GM23248 (cell line): ENCODE data around the gene DPYD. TPM values are rescaled to one million over a fixed set of nuclear protein-coding genes. Genes with fewer than 3 reads are reported as not detected.
A peak's percentile ranks its signal among the peaks of the same experiment; 100 is the strongest.

Source experiments
- DNase-seq: peaks from one replicate; pipeline ENCODE4 v3.0.0-alpha.2; 2015
- H2AFZ ChIP-seq: fragments of 200-600 bp; sonication (generic); 2 replicates; pipeline ENCODE4 v1.6.1; 2016; ENCODE audit warnings: antibody characterized with exemption
- H3F3A ChIP-seq: fragments of 200-600 bp; sonication (generic); 2 replicates; pipeline ENCODE4 v1.6.1; 2016; ENCODE audit warnings: mild to moderate bottlenecking, antibody characterized with exemption, mixed run types; ENCODE audit not compliant: insufficient read depth
- H3K27ac ChIP-seq: fragments of 200-600 bp; sonication (generic); 2 replicates; pipeline ENCODE4 v1.5.1; 2016; ENCODE audit warnings: mild to moderate bottlenecking
- H3K27me3 ChIP-seq: fragments of 200-600 bp; sonication (generic); replicated peaks from 2 replicates; pipeline ENCODE4 v1.6.1; 2016; ENCODE audit warnings: mild to moderate bottlenecking; ENCODE audit not compliant: insufficient read depth
- H3K36me3 ChIP-seq: fragments of 200-600 bp; sonication (generic); 2 replicates; pipeline ENCODE4 v1.6.1; 2016; ENCODE audit warnings: low read depth, mild to moderate bottlenecking
- H3K4me1 ChIP-seq: fragments of 200-600 bp; sonication (generic); 2 replicates; pipeline ENCODE4 v1.6.1; 2016; ENCODE audit warnings: mild to moderate bottlenecking; ENCODE audit not compliant: insufficient read depth
- H3K4me2 ChIP-seq: fragments of 200-600 bp; sonication (generic); one replicate; pipeline ENCODE4 v1.6.1; 2016; ENCODE audit warnings: mild to moderate bottlenecking; ENCODE audit not compliant: unreplicated experiment
- H3K4me3 ChIP-seq: fragments of 200-600 bp; sonication (generic); 2 replicates; pipeline ENCODE4 v1.5.1; 2016; ENCODE audit warnings: mild to moderate bottlenecking
- H3K79me2 ChIP-seq: fragments of 200-600 bp; sonication (generic); 2 replicates; pipeline ENCODE4 v1.6.1; 2016; ENCODE audit warnings: mild to moderate bottlenecking; ENCODE audit not compliant: insufficient read depth
- H3K9ac ChIP-seq: fragments of 200-600 bp; sonication (generic); 2 replicates; pipeline ENCODE4 v1.6.1; 2016; ENCODE audit warnings: mild to moderate bottlenecking
- H3K9me2 ChIP-seq: fragments of 200-600 bp; sonication (generic); 2 replicates; pipeline ENCODE4 v1.6.1; 2016; ENCODE audit warnings: mixed run types, mild to moderate bottlenecking, moderate library complexity; ENCODE audit not compliant: insufficient read depth
- H3K9me3 ChIP-seq: fragments of 200-600 bp; sonication (generic); one replicate; pipeline ENCODE4 v1.6.1; 2017; ENCODE audit warnings: low read depth
- H4K20me1 ChIP-seq: fragments of 200-600 bp; sonication (generic); 2 replicates; pipeline ENCODE4 v1.6.0; 2016; ENCODE audit not compliant: insufficient read depth
- EZH2 ChIP-seq: fragments of 200-600 bp; sonication (generic); IDR thresholded peaks from 2 replicates; pipeline ENCODE4 v1.6.1; 2018; ENCODE audit warnings: antibody characterized with exemption, mild to moderate bottlenecking; ENCODE audit not compliant: insufficient read depth, poor library complexity, severe bottlenecking
- EZH2phosphoT487 ChIP-seq: fragments of 200-600 bp; sonication (generic); IDR thresholded peaks from 2 replicates; pipeline ENCODE4 v1.6.1; 2018; ENCODE audit warnings: antibody characterized with exemption, moderate library complexity, mild to moderate bottlenecking, low read depth; ENCODE audit not compliant: insufficient read depth
- WGBS, 2 experiments: methylation state at CpG; one replicate each; pipeline ENCODE4 v1.1.6; 2015 to 2017; ENCODE audit warnings: low lambda C conversion rate in 2 of 2, low coverage in 1 of 2; ENCODE audit errors: missing lambda C conversion rate in 2 of 2; 5-methylcytosine and 5-hydroxymethylcytosine counted together
- in situ Hi-C: fragments of 300-500 bp; cut with MboI; formaldehyde crosslinking; loops from 2 replicates; pipeline ENCODE4 v1.15.0; 2020
- polyA plus RNA-seq: library from polyadenylated mRNA; unstranded; fragments of >200 nt; fragmentation: Nextera tagmentation; extraction: Ambion mirVana; gene quantifications from 2 replicates; pipeline ENCODE4 v1.2.1, GENCODE V29; 2016
- total RNA-seq: library from RNA; depleted of rRNA; stranded (reverse); fragments of >200 nt; shearing (Covaris generic); gene quantifications from 2 replicates; pipeline ENCODE4 v1.2.3, GENCODE V29; 2014

DPYD gene
- total and polyA plus RNA-seq, 2 experiments from 2014 or later = 38.4 to 70.7 TPM

GRCh38 chr1:97499667-97500066 is 421.2 kb downstream of the DPYD start:
- Histone ChIP-seq H3K9me2 (no peaks in the 10 kb centered on the region), H3K79me2 (no peaks in the 10 kb centered on the region), H3K4me3 (no peak overlapping the region), H3K4me2 (no peak overlapping the region), H2AFZ (no peak overlapping the region), H3K36me3 (no peaks in the 10 kb centered on the region), H3K9me3 (no peaks in the 10 kb centered on the region), H3F3A (no peaks in the 10 kb centered on the region), H3K27ac (no peak overlapping the region), H4K20me1 (no peaks in the 10 kb centered on the region), H3K27me3 (no peaks in the 10 kb centered on the region), H3K9ac (no peak overlapping the region), H3K4me1 (no peaks in the 10 kb centered on the region)
- no peak for TF ChIP-seq EZH2phosphoT487
- no peak for TF ChIP-seq EZH2
- DNase-seq = no peak
- in situ Hi-C loops = no loop called here

- Histone ChIP-seq H3K4me2 (peak overlapping the region; percentile 22), H3K9me2 (no peaks in the 10 kb centered on the region), H3K36me3 (no peaks in the 10 kb centered on the region), H3K4me1 (peaks cover 10% of the 10 kb centered on the region), H3K27ac (no peak overlapping the region), H3F3A (no peaks in the 10 kb centered on the region), H3K9me3 (no peaks in the 10 kb centered on the region), H3K4me3 (no peak overlapping the region), H3K9ac (no peak overlapping the region), H3K79me2 (no peaks in the 10 kb centered on the region), H2AFZ (no peak overlapping the region), H4K20me1 (no peaks in the 10 kb centered on the region), H3K27me3 (no peaks in the 10 kb centered on the region)
- DNase-seq = peak; percentile 57
- TF ChIP-seq EZH2phosphoT487 = no peak
- no peak for TF ChIP-seq EZH2
- in situ Hi-C loops = no loop called here
- WGBS, 2 experiments = 57 to 66% methylated on average over 2 of the region's 2 CpGs
These were observed 431.0 kb downstream of the DPYD start for GRCh38 chr1:97489834-97490233.

GRCh38 chr1:97488530-97488929 is 432.3 kb downstream of the DPYD start:
- peaks cover 10% of the 10 kb centered on the region for H3K4me1 ChIP-seq
- no peaks in the 10 kb centered on the region for H3K9me2 ChIP-seq
- no peak overlapping the region for H3K27ac ChIP-seq
- H3K36me3 ChIP-seq = no peaks in the 10 kb centered on the region
- TF ChIP-seq EZH2phosphoT487 (no peak), EZH2 (no peak)
- H3K4me3 ChIP-seq = no peak overlapping the region
- in situ Hi-C loops = no loop called here
- H3F3A ChIP-seq = no peaks in the 10 kb centered on the region
- WGBS, 2 experiments = 48 to 71% methylated on average over 2 of the region's 2 CpGs
- H3K27me3 ChIP-seq = no peaks in the 10 kb centered on the region
- no peaks in the 10 kb centered on the region for H3K9me3 ChIP-seq
- H3K9ac ChIP-seq = no peak overlapping the region
- H2AFZ ChIP-seq = no peak overlapping the region
- no peak for DNase-seq
- H3K79me2 ChIP-seq = no peaks in the 10 kb centered on the region
- no peaks in the 10 kb centered on the region for H4K20me1 ChIP-seq
- H3K4me2 ChIP-seq = no peak overlapping the region

GRCh38 chr1:97482022-97482421 is 438.8 kb downstream of the DPYD start:
- Histone ChIP-seq H3K4me3 (no peak overlapping the region), H4K20me1 (no peaks in the 10 kb centered on the region), H3K4me2 (no peak overlapping the region), H3K4me1 (peaks cover 5% of the 10 kb centered on the region), H3K9me3 (no peaks in the 10 kb centered on the region), H3K9ac (no peak overlapping the region), H3K27me3 (no peaks in the 10 kb centered on the region), H3K79me2 (no peaks in the 10 kb centered on the region), H3F3A (no peaks in the 10 kb centered on the region), H3K9me2 (no peaks in the 10 kb centered on the region), H3K27ac (no peak overlapping the region), H3K36me3 (no peaks in the 10 kb centered on the region; the same call in 1 of the 2 replicates), H2AFZ (no peak overlapping the region)
- 97 to 100% methylated on average over 1 of the region's 1 CpG for WGBS, 2 experiments
- TF ChIP-seq EZH2phosphoT487 = no peak
- TF ChIP-seq EZH2 = no peak
- DNase-seq = no peak
- in situ Hi-C loops = no loop called here

- DNase-seq = no peak
- Histone ChIP-seq H3K9ac (no peak overlapping the region), H3K4me2 (no peak overlapping the region), H3K9me3 (peaks cover 2% of the 10 kb centered on the region), H3K27ac (no peak overlapping the region), H3K36me3 (no peaks in the 10 kb centered on the region), H3K4me1 (no peaks in the 10 kb centered on the region), H4K20me1 (no peaks in the 10 kb centered on the region), H2AFZ (no peak overlapping the region), H3K4me3 (no peak overlapping the region), H3F3A (no peaks in the 10 kb centered on the region), H3K27me3 (no peaks in the 10 kb centered on the region), H3K9me2 (no peaks in the 10 kb centered on the region), H3K79me2 (no peaks in the 10 kb centered on the region)
- in situ Hi-C loops = no loop called here
- TF ChIP-seq EZH2phosphoT487 (no peak), EZH2 (no peak)
- WGBS, 2 experiments = 71 to 74% methylated on average over 2 of the region's 2 CpGs
These were observed 453.4 kb downstream of the DPYD start for GRCh38 chr1:97467445-97467844.
